ENCODE measurements around the gene EEF1AKMT2. TPM values are rescaled to one million over a fixed set of nuclear protein-coding genes. Genes with fewer than 3 reads are reported as not detected.
A peak's percentile ranks its signal among the peaks of the same experiment; 100 is the strongest.

EEF1AKMT2 gene
- total RNA-seq, 1 donor = 19.9 TPM

GRCh38 chr10:124728830-124729661 is 62.6 kb downstream of the EEF1AKMT2 start:
- no peak overlapping the region for H3K4me3 ChIP-seq (ENCODE audit: low read depth, low read length)
- DNase-seq (ENCODE audit: low read depth) = no peak
- TF ChIP-seq CTCF (IDR thresholded peaks at IDR 0.05; ENCODE audit: insufficient read depth, low read depth, low read length) = no peak

GRCh38 chr10:124728071-124728829 is 63.4 kb downstream of the EEF1AKMT2 start:
- no peak overlapping the region for H3K4me3 ChIP-seq (ENCODE audit: low read depth, low read length)
- DNase-seq (ENCODE audit: low read depth) = peak; percentile 80
- TF ChIP-seq CTCF (IDR thresholded peaks at IDR 0.05; ENCODE audit: insufficient read depth, low read depth, low read length) = no peak

DNA sequence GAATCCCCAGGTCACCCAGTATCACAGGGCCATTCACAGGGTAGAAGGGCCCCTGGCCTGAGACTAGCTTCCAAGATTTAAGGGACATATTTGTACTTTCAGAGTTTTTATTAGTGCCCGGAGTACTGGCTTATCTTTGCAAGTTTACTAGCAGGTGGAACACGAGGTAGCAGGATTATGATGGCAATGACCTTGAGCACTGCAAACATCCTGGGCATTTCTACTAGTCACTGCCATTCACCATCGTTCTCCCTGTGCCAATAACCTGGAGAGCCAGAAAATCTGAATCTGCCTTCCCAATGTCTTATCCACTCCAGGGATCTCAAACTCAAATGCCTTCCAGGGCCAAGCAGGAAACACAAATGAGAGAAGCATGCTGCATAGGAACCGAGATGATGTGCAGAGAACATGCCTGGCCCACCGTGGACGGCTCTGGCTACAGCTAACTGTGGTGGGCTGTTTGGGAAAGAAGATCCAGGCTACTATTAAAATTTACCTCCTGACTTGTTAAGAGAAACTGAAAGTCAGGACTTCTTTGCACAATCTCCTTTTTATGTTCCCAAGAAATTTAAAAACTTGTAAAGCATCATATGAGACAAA is 64.2 kb downstream of the EEF1AKMT2 start:
- H3K4me3 ChIP-seq (ENCODE audit: low read depth, low read length) = no peak overlapping the region
- no peak for DNase-seq (ENCODE audit: low read depth)

GRCh38 chr10:124725791-124726190 is 65.9 kb downstream of the EEF1AKMT2 start:
- no peak for DNase-seq (ENCODE audit: low read depth)
- H3K4me3 ChIP-seq (ENCODE audit: low read depth, low read length) = no peak overlapping the region
- no peak for TF ChIP-seq CTCF (IDR thresholded peaks at IDR 0.05; ENCODE audit: insufficient read depth, low read depth, low read length)

More for the DNA sequence above, 64.2 kb downstream of the EEF1AKMT2 start:
- TF ChIP-seq CTCF (IDR thresholded peaks at IDR 0.05; ENCODE audit: insufficient read depth, low read depth, low read length) = no peak

DNA sequence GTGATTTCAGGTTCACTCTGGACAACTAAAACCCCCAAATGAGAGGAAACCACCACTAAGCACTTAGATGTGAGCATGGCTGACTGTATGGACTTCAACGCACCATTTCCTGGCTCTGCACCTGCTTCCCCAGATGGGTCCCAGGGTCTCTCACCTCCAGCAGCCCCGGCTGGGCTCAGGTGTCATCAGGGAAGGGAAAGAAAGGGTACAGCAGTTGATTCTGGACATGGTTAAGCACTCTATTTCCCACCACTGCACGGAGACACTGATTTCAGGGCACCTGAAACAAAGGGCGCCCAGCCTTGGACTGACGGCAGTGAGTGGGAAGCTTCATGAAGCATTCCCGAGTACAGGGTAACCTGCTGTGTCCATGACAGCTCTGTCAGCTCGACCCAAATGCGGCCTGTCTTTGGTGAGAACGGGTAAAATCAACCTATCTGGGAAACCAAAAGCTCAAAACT is 66.5 kb downstream of the EEF1AKMT2 start:
- H3K4me3 ChIP-seq (ENCODE audit: low read depth, low read length) = no peak overlapping the region
- no peak for TF ChIP-seq CTCF (IDR thresholded peaks at IDR 0.05; ENCODE audit: insufficient read depth, low read depth, low read length)
- DNase-seq (ENCODE audit: low read depth) = no peak

DNA sequence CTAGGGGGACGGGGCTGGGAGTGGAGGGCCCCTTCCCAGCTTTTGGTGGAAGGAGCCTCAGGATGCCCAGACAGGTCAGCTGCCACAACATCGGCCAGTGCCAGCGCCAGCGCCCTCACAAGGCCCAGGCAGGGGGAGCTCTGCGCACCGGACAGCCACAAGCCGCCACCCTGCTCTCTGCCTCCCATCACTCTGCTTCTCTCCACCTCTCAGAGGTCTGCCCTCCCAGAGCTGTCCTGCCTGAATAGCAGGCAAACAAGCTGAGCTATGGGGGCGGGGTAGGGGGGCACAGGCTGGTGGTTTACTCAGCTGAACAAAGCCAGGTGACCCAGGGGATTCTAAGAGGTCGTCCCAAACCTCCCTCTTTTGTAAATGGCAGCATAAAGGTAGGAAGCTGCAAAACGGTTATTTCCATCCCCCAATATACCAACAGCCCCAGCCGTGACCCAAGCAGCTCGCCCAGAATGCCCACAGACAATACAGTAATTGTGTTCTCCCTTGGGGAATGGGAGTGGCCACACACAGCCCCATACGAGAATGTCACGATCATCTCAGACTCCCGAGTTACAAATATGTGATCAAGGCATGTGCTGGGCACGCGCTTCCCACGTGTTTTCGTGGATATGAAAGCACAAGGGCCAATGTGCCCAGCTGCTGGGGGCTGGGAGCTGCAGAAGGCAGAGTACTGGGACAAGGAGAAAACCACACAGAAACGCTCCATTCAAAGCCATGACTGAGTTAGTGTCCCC is 67.2 kb downstream of the EEF1AKMT2 start:
- H3K4me3 ChIP-seq (ENCODE audit: low read depth, low read length) = no peak overlapping the region
- no peak for DNase-seq (ENCODE audit: low read depth)
- TF ChIP-seq CTCF (IDR thresholded peaks at IDR 0.05; ENCODE audit: insufficient read depth, low read depth, low read length) = no peak
